ENCODE data around the gene ESPNL.

GRCh38 chr2:238066218-238066617, 33.9 kb upstream of the ESPNL start:
- TF ChIP-seq CTCF (IDR thresholded peaks at IDR 0.05; ENCODE audit: insufficient read depth, low read length, poor library complexity, severe bottlenecking) (no peak), EZH2phosphoT487 (conservative IDR thresholded peaks at IDR 0.05; ENCODE audit: low read length) (no peak)

All from SU-DHL-6 (cell line).